NOMO-1 treated with dmso at 0.1 percent for 144 hours (cell line): ENCODE measurements around the gene ZNF423.

Experiments
- DNase-seq: peaks from one replicate; lab custom pipeline; 2025; ENCODE audit not compliant: unreplicated experiment; lab: John Stamatoyannopoulos, UW

Gene ZNF423

DNA sequence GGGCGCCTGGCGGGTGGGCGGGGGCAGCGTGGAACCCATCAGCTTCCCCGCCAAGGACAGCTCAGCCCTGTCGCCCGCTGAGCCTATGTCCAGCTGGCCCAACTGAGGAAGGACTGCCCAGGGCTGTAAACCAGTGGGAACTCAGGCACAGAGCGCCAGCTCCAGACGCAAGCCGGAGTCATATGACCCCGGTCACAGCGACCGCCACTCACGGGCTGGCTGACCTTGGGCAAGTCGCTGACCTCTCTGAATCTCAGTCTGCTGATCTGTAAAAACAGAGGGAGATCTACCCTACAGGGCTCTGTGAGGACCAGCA, 312.3 kb downstream of the ZNF423 start:
- no peak for DNase-seq

GRCh38 chr16:49542946-49543630, 312.8 kb downstream of the ZNF423 start:
- no peak for DNase-seq

DNA sequence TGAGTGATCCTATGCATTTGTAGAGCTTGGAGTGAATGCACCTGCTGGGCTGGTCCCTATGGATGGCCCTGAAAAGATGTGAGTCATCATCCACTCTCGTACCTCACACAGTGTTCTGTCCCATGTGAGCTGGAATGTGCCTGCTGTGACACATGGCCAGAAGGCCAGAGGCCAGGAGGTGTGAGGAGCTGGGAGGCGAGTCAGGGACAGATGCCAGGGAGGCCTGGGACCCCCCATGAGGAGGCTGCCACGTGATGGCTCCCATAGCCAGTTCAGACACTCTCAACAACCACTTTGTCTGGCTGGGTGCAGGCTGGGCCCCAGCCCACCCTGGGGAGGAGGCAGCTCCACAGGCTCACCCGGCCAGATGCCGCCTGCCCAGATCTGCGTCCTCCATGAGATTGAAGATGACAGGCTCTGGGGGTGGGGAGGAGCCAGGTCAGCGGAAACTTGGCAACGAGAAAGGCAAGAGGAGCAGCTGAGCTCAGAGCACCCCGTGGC, 313.5 kb downstream of the ZNF423 start:
- DNase-seq: no peak

- DNase-seq: no peak
These were observed 315.1 kb downstream of the ZNF423 start for GRCh38 chr16:49540836-49541235.

DNA sequence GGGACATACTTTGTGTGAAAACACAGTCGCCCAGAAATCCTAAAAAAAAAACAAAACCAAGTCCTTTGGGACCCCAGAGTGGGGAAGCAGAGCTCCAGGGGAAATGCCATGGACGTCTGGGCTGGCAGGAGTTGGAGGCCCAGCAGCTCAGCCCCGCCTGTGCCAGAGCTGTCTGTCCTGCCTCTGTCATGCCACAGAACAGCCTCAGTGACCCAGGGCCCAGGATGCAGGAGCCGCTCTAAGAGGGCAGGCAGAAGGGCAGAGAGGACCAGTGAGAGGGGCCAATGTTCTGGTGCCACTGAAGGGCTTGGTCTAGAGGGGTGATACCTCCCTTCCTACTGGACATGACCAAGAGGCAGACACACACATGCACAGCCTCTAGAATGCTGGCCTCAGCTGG, 316.2 kb downstream of the ZNF423 start:
- no peak for DNase-seq

- no peak for DNase-seq
These were observed 317.9 kb downstream of the ZNF423 start for GRCh38 chr16:49537924-49538459.

- no peak for DNase-seq
These were observed 320.9 kb downstream of the ZNF423 start for GRCh38 chr16:49534901-49535610.

- no peak for DNase-seq
These were observed 322.5 kb downstream of the ZNF423 start for GRCh38 chr16:49533422-49533821.

DNA sequence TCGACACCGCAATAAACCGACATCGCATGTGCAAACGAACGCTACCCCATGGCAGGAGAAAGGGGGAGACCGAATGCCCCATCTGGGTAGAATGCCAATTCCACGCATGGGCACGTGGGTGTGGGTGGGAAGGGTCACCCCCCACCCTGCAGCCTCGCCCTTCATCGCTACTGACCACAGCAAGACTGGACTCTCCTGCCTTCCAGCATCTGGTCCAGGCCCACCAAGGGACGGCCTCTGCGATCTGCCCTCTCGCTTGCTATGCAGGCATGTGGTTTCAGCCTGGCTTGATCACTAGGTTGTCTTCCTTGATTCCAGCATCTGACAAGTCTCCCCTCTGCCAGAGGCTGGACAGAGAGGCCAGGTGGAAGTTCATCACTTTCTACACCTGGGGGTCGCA, 323.0 kb downstream of the ZNF423 start:
- DNase-seq: no peak

GRCh38 chr16:49531931-49532840, 323.7 kb downstream of the ZNF423 start:
- DNase-seq: no peak

- DNase-seq: no peak
These were observed 324.5 kb downstream of the ZNF423 start for GRCh38 chr16:49531425-49531824.

- peak; percentile 16 for DNase-seq
These were observed 325.4 kb downstream of the ZNF423 start for GRCh38 chr16:49530427-49530970.

DNA sequence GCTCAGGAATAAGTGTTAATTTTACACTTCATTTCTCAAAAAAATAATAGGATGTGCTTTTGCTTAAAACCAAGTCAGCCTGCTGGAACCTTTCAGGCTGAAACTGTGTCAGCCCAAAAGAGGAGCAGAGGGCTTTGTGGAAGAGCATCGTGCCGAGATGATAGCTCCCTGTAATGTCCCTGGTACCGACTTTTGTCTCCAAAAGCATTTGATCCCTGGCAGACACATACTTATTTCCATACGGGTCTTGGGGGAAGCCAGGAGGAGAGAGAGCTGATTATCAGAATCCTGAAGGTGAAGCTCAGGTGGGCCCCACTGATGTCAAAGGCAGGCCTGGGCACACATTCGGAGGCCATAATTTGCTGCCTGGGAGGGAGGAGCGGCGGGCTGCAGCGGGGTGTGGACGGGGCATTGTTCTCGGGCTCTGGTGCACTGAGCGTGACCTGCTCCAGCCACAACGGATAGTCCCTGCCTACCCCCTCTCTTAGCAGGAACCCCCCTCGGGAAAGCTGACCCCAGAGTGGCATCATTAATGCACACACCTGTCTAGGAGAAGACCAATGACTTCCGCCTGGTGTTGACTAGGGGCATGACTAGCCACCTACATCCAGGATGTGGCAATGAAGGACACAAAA, 326.4 kb downstream of the ZNF423 start:
- DNase-seq: no peak

DNA sequence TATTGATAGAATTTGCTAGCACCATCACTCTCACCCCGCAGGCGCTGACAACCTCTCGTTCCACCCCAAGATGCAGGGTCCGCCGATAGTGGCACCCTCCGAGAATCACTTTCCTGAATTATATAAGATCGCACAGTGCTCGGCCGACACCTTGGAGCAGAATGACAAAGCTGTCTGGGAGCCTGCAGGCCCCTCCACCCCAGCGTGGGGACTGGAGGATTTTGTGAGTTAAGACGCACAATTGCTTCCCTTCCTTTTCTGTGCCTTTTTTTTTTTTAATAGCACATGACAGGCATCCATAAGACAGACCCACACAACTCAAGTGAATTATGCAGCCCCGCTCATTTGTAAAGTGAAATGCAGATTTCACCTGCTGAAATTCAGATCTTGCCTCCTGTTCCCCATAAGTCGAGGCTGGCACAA, 327.0 kb downstream of the ZNF423 start:
- no peak for DNase-seq

DNA sequence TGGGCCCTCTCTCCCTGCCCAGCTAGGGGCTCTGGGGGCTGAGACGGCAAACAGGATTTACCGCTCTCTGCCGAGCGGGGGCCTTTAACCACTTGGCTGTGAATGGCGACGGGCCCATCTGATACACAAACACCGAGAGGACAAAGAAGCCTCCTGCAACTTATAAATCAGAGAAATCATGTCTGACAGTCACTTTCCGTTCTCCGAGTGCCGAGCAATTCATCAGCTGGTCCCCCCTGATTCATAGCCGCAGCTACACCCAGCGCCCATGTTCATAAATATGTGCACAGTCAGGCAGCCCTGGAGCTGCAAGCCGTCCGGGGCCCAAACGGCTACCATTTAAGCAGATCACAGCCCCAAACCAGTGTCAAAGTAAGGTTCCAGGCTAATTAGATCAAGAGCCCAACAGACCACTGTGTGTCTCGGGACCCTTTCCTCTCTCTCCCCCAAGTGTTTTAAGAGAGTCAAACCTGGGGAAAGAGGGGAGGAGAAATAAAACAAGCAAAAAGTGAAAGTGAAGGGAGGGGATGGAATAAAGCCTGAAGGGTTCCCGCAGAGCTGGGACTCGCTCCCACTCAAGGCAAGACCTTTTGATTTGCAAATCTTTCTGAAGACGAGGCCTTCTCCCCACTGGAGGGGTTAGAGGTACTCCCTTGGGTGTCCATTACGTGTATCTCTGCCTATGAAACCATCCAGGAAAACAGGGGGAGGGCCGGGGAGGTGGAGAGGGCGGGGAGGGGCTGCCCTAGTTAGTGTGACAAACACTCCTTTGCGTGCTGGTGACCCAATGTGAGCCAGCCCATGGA, 327.6 kb downstream of the ZNF423 start:
- no peak for DNase-seq

DNA sequence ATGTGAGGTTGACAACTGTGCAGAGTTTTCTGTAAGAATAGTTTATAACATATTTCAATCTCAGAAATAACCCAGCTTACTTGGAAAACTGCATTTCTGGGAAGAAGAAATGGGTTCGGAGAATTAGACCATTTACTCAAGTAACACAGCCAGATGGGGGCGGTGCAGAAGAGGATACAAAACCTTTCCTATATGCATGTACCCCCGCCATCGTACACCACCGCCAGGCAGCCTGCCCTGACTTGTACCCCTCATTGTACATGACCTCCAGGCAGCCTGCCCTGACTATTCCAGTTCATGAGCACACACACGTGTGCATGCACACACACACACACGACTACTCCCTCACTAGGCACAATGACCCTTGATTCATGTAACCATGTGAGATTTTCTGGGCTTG, 328.3 kb downstream of the ZNF423 start:
- DNase-seq: no peak

DNA sequence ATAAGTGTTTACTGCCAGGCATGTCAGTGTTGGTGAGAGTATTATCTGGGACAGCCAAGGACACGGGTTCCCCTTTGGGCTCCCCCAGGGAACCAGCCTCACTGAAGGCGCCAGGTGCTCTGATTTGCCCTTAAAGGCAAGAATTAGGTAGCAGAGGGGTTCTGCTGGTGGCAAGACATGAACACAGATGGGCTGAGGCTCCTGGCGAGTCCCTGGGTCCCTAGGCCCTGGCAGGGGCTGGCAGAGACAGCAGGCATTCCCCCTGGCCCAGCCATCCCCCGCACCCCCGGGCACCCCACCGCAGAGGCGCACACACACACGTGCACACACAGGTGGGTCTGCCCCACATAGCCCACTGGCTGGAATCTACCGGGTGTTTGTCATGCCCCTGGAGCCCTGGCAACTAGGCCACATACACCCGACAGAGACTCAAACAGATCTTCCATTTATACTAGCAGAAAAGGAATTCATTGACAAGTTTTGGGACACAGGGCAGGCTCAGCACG, 329.0 kb downstream of the ZNF423 start:
- no peak for DNase-seq

- no peak for DNase-seq
These were observed 331.0 kb downstream of the ZNF423 start for GRCh38 chr16:49524947-49525315.

DNA sequence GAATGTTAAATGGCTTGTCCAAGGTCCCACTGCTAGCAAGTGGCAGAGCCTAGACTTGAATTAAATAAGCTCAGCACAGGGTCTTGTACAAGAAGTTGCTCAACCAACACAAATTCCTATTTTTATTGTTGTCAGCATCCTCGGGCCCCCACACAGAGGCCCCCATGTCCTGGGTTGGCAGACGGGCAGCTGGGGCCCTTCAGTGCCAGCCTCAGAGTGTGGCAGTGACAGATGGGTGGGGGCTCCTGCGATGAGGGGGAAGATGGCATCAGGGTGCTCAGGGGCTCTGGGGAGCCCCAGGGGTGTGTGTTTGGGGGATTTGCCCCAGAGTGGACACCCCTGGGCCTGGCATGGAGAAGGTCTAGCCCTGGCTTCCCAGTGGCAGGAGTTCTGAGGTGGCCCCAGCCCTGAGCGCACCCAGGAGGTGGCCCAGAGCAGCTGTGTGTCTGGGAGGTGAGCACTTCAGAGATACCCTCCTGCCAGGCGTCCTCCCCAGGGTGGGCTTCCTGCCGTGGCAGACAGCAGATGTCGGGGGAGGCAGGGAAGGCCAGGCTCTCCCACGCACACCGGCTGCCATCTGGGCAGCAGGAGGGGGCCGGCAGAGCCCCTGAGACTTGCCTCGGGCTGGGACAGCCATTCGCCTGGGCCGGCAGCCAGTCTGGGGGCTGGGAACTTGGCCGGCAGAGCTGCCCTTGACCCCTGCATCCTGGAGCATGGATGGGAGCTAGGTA, 331.5 kb downstream of the ZNF423 start:
- no peak for DNase-seq
